Measurements from ENCODE around the gene TMEM245.

The TMEM245 gene

DNA sequence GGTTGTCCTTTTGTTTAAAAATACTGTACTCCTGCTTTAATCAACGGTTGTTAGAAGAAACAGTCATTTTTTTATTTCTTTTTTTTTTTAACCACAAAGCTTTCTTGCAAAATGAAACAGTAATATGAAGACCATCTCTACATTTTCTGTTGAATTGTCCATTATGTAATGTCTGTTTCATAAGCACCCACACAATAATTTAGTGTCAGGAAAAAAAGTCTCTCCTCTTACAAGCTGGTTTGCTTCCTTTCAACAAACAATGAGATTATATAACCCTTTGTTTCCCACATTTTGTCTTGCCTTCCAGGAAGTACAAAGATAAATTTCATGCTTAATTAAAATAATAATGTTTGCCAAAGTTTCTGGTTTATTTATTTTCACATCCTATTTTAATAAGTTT lies 123.1 kb downstream of the TMEM245 start:
- peak; percentile 50 for DNase-seq (ENCODE audit: low read depth)
- H3K4me3 ChIP-seq (ENCODE audit: low read depth, low read length): no peak overlapping the region
- TF ChIP-seq POLR2A (IDR thresholded peaks at IDR 0.05; ENCODE audit: extremely low read depth, insufficient read length) (no peak), CTCF (IDR thresholded peaks at IDR 0.05; ENCODE audit: low read depth, low read length) (no peak), MYC (IDR thresholded peaks at IDR 0.05; ENCODE audit: low read depth, low read length) (no peak)
- TF ChIP-seq, protein P1, sequence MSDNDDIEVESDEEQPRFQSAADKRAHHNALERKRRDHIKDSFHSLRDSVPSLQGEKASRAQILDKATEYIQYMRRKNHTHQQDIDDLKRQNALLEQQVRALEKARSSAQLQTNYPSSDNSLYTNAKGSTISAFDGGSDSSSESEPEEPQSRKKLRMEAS (IDR thresholded peaks at IDR 0.05; ENCODE audit: low read depth, low read length): no peak

- peak; percentile 63 for DNase-seq (ENCODE audit: low read depth)
- TF ChIP-seq, protein P1 (IDR thresholded peaks at IDR 0.05; ENCODE audit: low read depth, low read length): no peak
- TF ChIP-seq POLR2A (IDR thresholded peaks at IDR 0.05; ENCODE audit: extremely low read depth, insufficient read length) (no peak), MYC (IDR thresholded peaks at IDR 0.05; ENCODE audit: low read depth, low read length) (no peak), CTCF (IDR thresholded peaks at IDR 0.05; ENCODE audit: low read depth, low read length) (no peak)
- H3K4me3 ChIP-seq (ENCODE audit: low read depth, low read length): no peak overlapping the region
Observed at GRCh38 chr9:108994695-108995094, 125.1 kb downstream of the TMEM245 start.

DNA sequence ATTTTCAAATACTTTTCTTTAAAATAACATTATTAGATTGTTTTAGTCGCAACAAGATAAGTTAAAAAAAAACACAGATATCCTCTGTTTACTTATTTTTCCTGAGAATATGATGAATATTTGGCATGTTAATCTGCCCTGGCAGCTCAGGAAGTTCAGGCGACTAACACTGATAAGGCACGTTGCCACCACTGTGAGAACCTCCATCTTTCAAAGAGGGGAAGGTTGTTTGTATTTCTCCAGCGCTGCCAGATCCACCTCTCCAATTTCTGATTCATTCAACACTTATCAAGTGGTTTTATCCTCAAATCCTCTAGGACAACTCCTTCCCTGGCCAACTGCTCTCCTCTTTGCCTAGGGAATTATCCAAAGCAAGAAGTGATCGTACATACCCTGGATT lies 128.3 kb downstream of the TMEM245 start:
- no peak overlapping the region for H3K4me3 ChIP-seq (ENCODE audit: low read depth, low read length)
- TF ChIP-seq, protein P1 (IDR thresholded peaks at IDR 0.05; ENCODE audit: low read depth, low read length): no peak
- TF ChIP-seq POLR2A (IDR thresholded peaks at IDR 0.05; ENCODE audit: extremely low read depth, insufficient read length) (no peak), MYC (IDR thresholded peaks at IDR 0.05; ENCODE audit: low read depth, low read length) (no peak), CTCF (IDR thresholded peaks at IDR 0.05; ENCODE audit: low read depth, low read length) (no peak)
- DNase-seq (ENCODE audit: low read depth): no peak

- no peak for TF ChIP-seq POLR2A (IDR thresholded peaks at IDR 0.05; ENCODE audit: extremely low read depth, insufficient read length)
- TF ChIP-seq MYC (IDR thresholded peaks at IDR 0.05; ENCODE audit: low read depth, low read length): no peak
- TF ChIP-seq CTCF (IDR thresholded peaks at IDR 0.05; ENCODE audit: low read depth, low read length): no peak
- TF ChIP-seq, protein P1 (IDR thresholded peaks at IDR 0.05; ENCODE audit: low read depth, low read length): no peak
- no peak overlapping the region for H3K4me3 ChIP-seq (ENCODE audit: low read depth, low read length)
- DNase-seq (ENCODE audit: low read depth): no peak
Observed at GRCh38 chr9:108983885-108984284, 135.9 kb downstream of the TMEM245 start.

DNA sequence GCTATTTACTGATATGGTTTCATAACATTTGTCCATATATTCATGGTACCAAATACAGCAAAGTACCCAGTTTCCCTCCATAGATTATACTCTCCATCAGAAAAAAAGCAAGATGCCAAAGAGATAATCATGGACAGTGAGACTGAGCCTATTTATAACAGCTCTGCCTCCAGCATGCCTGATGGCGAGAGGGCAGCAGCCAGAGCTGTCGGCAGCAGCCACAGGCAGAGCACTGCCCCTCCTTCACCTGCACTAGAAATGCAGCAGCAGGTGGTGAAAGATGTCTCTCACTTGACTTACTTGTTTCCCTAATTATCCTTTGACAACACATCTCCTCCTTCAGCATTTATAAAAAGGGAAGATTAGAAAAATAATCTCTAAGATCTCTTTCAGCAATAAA lies 138.9 kb downstream of the TMEM245 start:
- DNase-seq (ENCODE audit: low read depth): no peak
- TF ChIP-seq POLR2A (IDR thresholded peaks at IDR 0.05; ENCODE audit: extremely low read depth, insufficient read length) (no peak), MYC (IDR thresholded peaks at IDR 0.05; ENCODE audit: low read depth, low read length) (no peak), CTCF (IDR thresholded peaks at IDR 0.05; ENCODE audit: low read depth, low read length) (no peak)
- TF ChIP-seq, protein P1 (IDR thresholded peaks at IDR 0.05; ENCODE audit: low read depth, low read length): no peak
- H3K4me3 ChIP-seq (ENCODE audit: low read depth, low read length): no peak overlapping the region

GRCh38 chr9:108978205-108978604 lies 141.5 kb downstream of the TMEM245 start:
- TF ChIP-seq POLR2A (IDR thresholded peaks at IDR 0.05; ENCODE audit: extremely low read depth, insufficient read length) (no peak), MYC (IDR thresholded peaks at IDR 0.05; ENCODE audit: low read depth, low read length) (no peak), CTCF (IDR thresholded peaks at IDR 0.05; ENCODE audit: low read depth, low read length) (no peak)
- TF ChIP-seq, protein P1 (IDR thresholded peaks at IDR 0.05; ENCODE audit: low read depth, low read length): no peak

More at GRCh38 chr9:108978205-108978604, 141.5 kb downstream of the TMEM245 start:
- H3K4me3 ChIP-seq (ENCODE audit: low read depth, low read length): no peak overlapping the region
- no peak for DNase-seq (ENCODE audit: low read depth)
